ENCODE results near the gene MZT2B. TPM values are rescaled to one million over a fixed set of nuclear protein-coding genes. Genes with fewer than 3 reads are reported as not detected.
"Not testable (repeated sequence)": the region's sequence is repeated elsewhere in the genome, so short reads cannot be mapped to it uniquely, and the experiment has no call there.

The MZT2B gene
- total and polyA plus RNA-seq, 7 donors: 65.3 to 160 (median 109) TPM

- H3K36me3 ChIP-seq (ENCODE audit: insufficient read depth in 1 of 2, low read depth in 1 of 2): peaks cover 0 to 15% of the 10 kb centered on the region in 2 donors
- no peaks in the 10 kb centered on the region for H3K27me3 ChIP-seq (ENCODE audit: insufficient read depth in 3 of 3, low read length in 2 of 3)
- H3K4me3 ChIP-seq: no peak overlapping the region
- H3K4me1 ChIP-seq: no peaks in the 10 kb centered on the region
- ATAC-seq: no peak
- intact Hi-C loops (cut with DNase I): no loop called here
- H3K9me3 ChIP-seq: no peaks in the 10 kb centered on the region
- DNase-seq: no peak
- H3K27ac ChIP-seq: no peak overlapping the region
- WGBS, 3 donors: 73 to 77% (median 75%) methylated on average over 3 to 4 of the region's 4 CpGs
- no peak for TF ChIP-seq CTCF (IDR thresholded peaks at IDR 0.05)
Measured at GRCh38 chr2:130185896-130186295, 3.8 kb downstream of the MZT2B start.

- intact Hi-C loops (cut with DNase I): no loop called here
- H3K27me3 ChIP-seq (ENCODE audit: insufficient read depth in 3 of 3, low read length in 2 of 3): no peaks in the 10 kb centered on the region
- DNase-seq (no peak), ATAC-seq (no peak)
- H3K9me3 ChIP-seq: no peaks in the 10 kb centered on the region
- no peak for TF ChIP-seq CTCF (IDR thresholded peaks at IDR 0.05)
- H3K4me3 ChIP-seq: no peak overlapping the region
- H3K36me3 ChIP-seq (ENCODE audit: insufficient read depth in 1 of 2, low read depth in 1 of 2): peaks cover 0 to 17% of the 10 kb centered on the region in 2 donors
- 83 to 87% (median 85%) methylated on average over 5 of the region's 5 CpGs for WGBS, 3 donors
- H3K4me1 ChIP-seq: no peaks in the 10 kb centered on the region
- H3K27ac ChIP-seq: no peak overlapping the region
Measured at GRCh38 chr2:130186391-130186790, 4.3 kb downstream of the MZT2B start.

- Histone ChIP-seq H3K4me1 (no peaks in the 10 kb centered on the region), H3K36me3 (ENCODE audit: insufficient read depth in 1 of 2, low read depth in 1 of 2) (peaks cover 0 to 17% of the 10 kb centered on the region in 2 donors), H3K27ac (no peak overlapping the region), H3K4me3 (no peak overlapping the region), H3K9me3 (no peaks in the 10 kb centered on the region), H3K27me3 (ENCODE audit: insufficient read depth in 3 of 3, low read length in 2 of 3) (no peaks in the 10 kb centered on the region)
- no peak for TF ChIP-seq CTCF (IDR thresholded peaks at IDR 0.05)
- 75 to 82% (median 79%) methylated on average over 7 to 8 of the region's 8 CpGs for WGBS, 3 donors
- DNase-seq (no peak), ATAC-seq (no peak)
- intact Hi-C loops (cut with DNase I): no loop called here
Measured at GRCh38 chr2:130187268-130187667, 5.2 kb downstream of the MZT2B start.

GRCh38 chr2:130187859-130188792, 6.1 kb downstream of the MZT2B start:
- H3K4me1 ChIP-seq; ATAC-seq; H3K4me3 ChIP-seq; H3K27me3 ChIP-seq (ENCODE audit: insufficient read depth in 3 of 3, low read length in 2 of 3); intact Hi-C loops (cut with DNase I); H3K9me3 ChIP-seq; H3K27ac ChIP-seq; DNase-seq: not testable (repeated sequence)
- peaks cover 0 to 17% of the 10 kb centered on the region in 2 donors for H3K36me3 ChIP-seq (ENCODE audit: insufficient read depth in 1 of 2, low read depth in 1 of 2)
- 90 to 95% (median 90%) methylated on average over 17 of the region's 17 CpGs for WGBS, 3 donors

GRCh38 chr2:130188958-130189357, 6.9 kb downstream of the MZT2B start:
- ATAC-seq; H3K27me3 ChIP-seq (ENCODE audit: insufficient read depth in 3 of 3, low read length in 2 of 3); H3K9me3 ChIP-seq; H3K4me3 ChIP-seq; DNase-seq; intact Hi-C loops (cut with DNase I); H3K27ac ChIP-seq; H3K4me1 ChIP-seq: not testable (repeated sequence)
- WGBS, 3 donors: 58 to 73% (median 71%) methylated on average over 4 of the region's 4 CpGs
- H3K36me3 ChIP-seq (ENCODE audit: insufficient read depth in 1 of 2, low read depth in 1 of 2): peaks cover 0 to 12% of the 10 kb centered on the region in 2 donors

All from psoas muscle (tissue), 8 donors.